Right lobe of liver (tissue), 6 donors: ENCODE data around the gene EPHA7. TPM values are rescaled to one million over a fixed set of nuclear protein-coding genes. Genes with fewer than 3 reads are reported as not detected.

ENCODE experiments used
- ATAC-seq, 4 donors: fragments of 200-7000 bp; cut with Tn5 transposase; one replicate each; pipeline ENCODE4 v1.9.1; 2020; ENCODE audit warnings: mild to moderate bottlenecking in 4 of 4, moderate library complexity in 4 of 4
- DNase-seq, 3 donors: peaks; one replicate each; pipeline ENCODE4 v3.0.0-alpha.2; 2020
- H3K27ac ChIP-seq, 3 donors: fragments of 200-600 bp; one replicate each; pipeline ENCODE4 v1.8.0; 2022
- H3K27me3 ChIP-seq, 2 donors: fragments of 200-600 bp; one replicate each; pipeline ENCODE4 v1.8.0; 2022
- H3K36me3 ChIP-seq, 4 donors: fragments of 200-600 bp; sonication (generic) in 1 of 4; one replicate each; pipeline versions ENCODE4 v1.5.1 to v1.8.0; 2017 to 2022; ENCODE audit warnings: control low read depth in 1 of 4
- H3K4me1 ChIP-seq, 4 donors: fragments of 200-600 bp; sonication (generic) in 1 of 4; one replicate each; pipeline versions ENCODE4 v1.5.1 to v1.8.0; 2017 to 2022; ENCODE audit warnings: control low read depth in 1 of 4
- H3K4me3 ChIP-seq, 3 donors: fragments of 200-600 bp; one replicate each; pipeline ENCODE4 v1.8.0; 2022
- H3K9me3 ChIP-seq, 4 donors: fragments of 200-600 bp; sonication (generic) in 1 of 4; one replicate each; pipeline versions ENCODE4 v1.5.1 to v1.8.0; 2017 to 2022; ENCODE audit warnings: control low read depth in 1 of 4
- CTCF ChIP-seq, 4 donors: fragments of 200-600 bp in 3 of 4; fragments of 450-650 bp in 1 of 4; IDR thresholded peaks; one replicate each; pipeline versions ENCODE4 v1.5.1 to v1.8.0; 2016 to 2022; ENCODE audit warnings: antibody characterized with exemption in 4 of 4, mild to moderate bottlenecking in 2 of 4
- POLR2A ChIP-seq: fragments of 450-650 bp; IDR thresholded peaks from one replicate; pipeline ENCODE4 v1.6.1; 2017; ENCODE audit warnings: antibody characterized with exemption, mild to moderate bottlenecking
- WGBS: methylation state at CpG from one replicate; pipeline ENCODE4 v1.1.6; 2018; ENCODE audit warnings: low coverage, low lambda C conversion rate; ENCODE audit not compliant: insufficient coverage; ENCODE audit errors: missing lambda C conversion rate; 5-methylcytosine and 5-hydroxymethylcytosine counted together
- intact Hi-C, 2 donors: fragments of 100-400 bp; cut with DNase I; formaldehyde crosslinking; loops; one replicate each; pipeline versions ENCODE4 v1.11.2 to v1.14.1; 2022
- total RNA-seq, 6 experiments: library from RNA; depleted of rRNA in 2 of 6; stranded (reverse); fragments of >200 nt in 2 of 6; fragmentation: NEBNext Ultra II Directional in 3 of 6; extraction: Animal tissue kit (Norgen Biotek cat#: 25700) in 3 of 6; gene quantifications; one replicate each; pipeline versions ENCODE4 v1.1.0 to v1.2.4, GENCODE V29; 2016 to 2023
- donor health status: DM: no; HTN: yes; CAD: no.
- donor health status: DM: no; HTN: no; CAD: no.
- donor health status: DM: no; HTN: no; CAD: no.
- donor health status: DM: no; HTN: yes; CAD: no.
- donor health status: DM: no; HTN: yes; CAD: no.

Gene EPHA7
- total RNA-seq, 6 experiments from 2014 or later = 0.04 TPM; not detected in 5

- Histone ChIP-seq H3K27ac (no peak overlapping the region), H3K27me3 (no peaks in the 10 kb centered on the region), H3K36me3 (no peaks in the 10 kb centered on the region), H3K4me1 (no peaks in the 10 kb centered on the region), H3K4me3 (no peak overlapping the region), H3K9me3 (no peaks in the 10 kb centered on the region)
- no peak for ATAC-seq
- no peak for TF ChIP-seq CTCF (IDR thresholded peaks at IDR 0.05)
- no peak for TF ChIP-seq POLR2A
- DNase-seq = no peak
- WGBS = 20% methylated on average over 2 of the region's 2 CpGs
- intact Hi-C loops = no loop called here
Measured at GRCh38 chr6:93218096-93218495, 201.3 kb downstream of the EPHA7 start.

GRCh38 chr6:93213028-93213427 lies 206.3 kb downstream of the EPHA7 start:
- ATAC-seq (no peak), DNase-seq (no peak)
- Histone ChIP-seq H3K4me3 (no peak overlapping the region), H3K27ac (no peak overlapping the region), H3K9me3 (no peaks in the 10 kb centered on the region), H3K36me3 (no peaks in the 10 kb centered on the region), H3K27me3 (no peaks in the 10 kb centered on the region), H3K4me1 (no peaks in the 10 kb centered on the region)
- WGBS = no CpG with 5 or more reads among the region's 2 CpGs
- intact Hi-C loops = no loop called here
- TF ChIP-seq POLR2A (no peak), CTCF (IDR thresholded peaks at IDR 0.05) (no peak)

- H3K4me3 ChIP-seq = no peak overlapping the region
- no peaks in the 10 kb centered on the region for H3K4me1 ChIP-seq
- H3K36me3 ChIP-seq = no peaks in the 10 kb centered on the region
- TF ChIP-seq CTCF (IDR thresholded peaks at IDR 0.05) (no peak), POLR2A (no peak)
- DNase-seq (no peak), ATAC-seq (no peak)
- intact Hi-C loops = no loop called here
- H3K27me3 ChIP-seq = no peaks in the 10 kb centered on the region
- no peaks in the 10 kb centered on the region for H3K9me3 ChIP-seq
- H3K27ac ChIP-seq = no peak overlapping the region
Measured at GRCh38 chr6:93210908-93211307, 208.5 kb downstream of the EPHA7 start.

- Histone ChIP-seq H3K36me3 (no peaks in the 10 kb centered on the region), H3K4me3 (no peak overlapping the region), H3K27ac (no peak overlapping the region), H3K4me1 (no peaks in the 10 kb centered on the region), H3K9me3 (no peaks in the 10 kb centered on the region), H3K27me3 (no peaks in the 10 kb centered on the region)
- WGBS = 51% methylated on average over 4 of the region's 4 CpGs
- intact Hi-C loops = no loop called here
- ATAC-seq (no peak), DNase-seq (no peak)
- TF ChIP-seq POLR2A (no peak), CTCF (IDR thresholded peaks at IDR 0.05) (no peak)
Measured at GRCh38 chr6:93209358-93209757, 210.0 kb downstream of the EPHA7 start.

GRCh38 chr6:93196406-93196970 lies 222.9 kb downstream of the EPHA7 start:
- H3K36me3 ChIP-seq = no peaks in the 10 kb centered on the region
- H3K27ac ChIP-seq = no peak overlapping the region
- no peaks in the 10 kb centered on the region for H3K27me3 ChIP-seq
- no peaks in the 10 kb centered on the region for H3K9me3 ChIP-seq
- DNase-seq (no peak), ATAC-seq (no peak)
- TF ChIP-seq CTCF (IDR thresholded peaks at IDR 0.05) (no peak), POLR2A (no peak)
- WGBS = 31% methylated on average over 1 of the region's 1 CpG
- intact Hi-C loops = no loop called here
- H3K4me1 ChIP-seq = no peaks in the 10 kb centered on the region
- no peak overlapping the region for H3K4me3 ChIP-seq
